Activated naive CD8-positive, alpha-beta T cell (primary cell): ENCODE measurements around the gene SRPK2.
"Not testable (repeated sequence)": the region's sequence is repeated elsewhere in the genome, so short reads cannot be mapped to it uniquely, and the experiment has no call there.

ENCODE experiments used
- H3K27ac Mint-ChIP-seq: one replicate; pipeline ENCODE4 v1.8.0; 2021; ENCODE audit warnings: mixed read lengths
- H3K27me3 Mint-ChIP-seq: one replicate; pipeline ENCODE4 v1.8.0; 2021; ENCODE audit warnings: mixed read lengths
- H3K36me3 Mint-ChIP-seq: one replicate; pipeline ENCODE4 v1.8.0; 2021; ENCODE audit warnings: mixed read lengths
- H3K4me1 Mint-ChIP-seq: one replicate; pipeline ENCODE4 v1.8.0; 2021; ENCODE audit warnings: low read depth, mixed read lengths
- H3K4me3 Mint-ChIP-seq: one replicate; pipeline ENCODE4 v1.8.0; 2021; ENCODE audit warnings: mild to moderate bottlenecking, mixed read lengths
- H3K9me3 Mint-ChIP-seq: one replicate; pipeline ENCODE4 v1.8.0; 2021; ENCODE audit warnings: low read depth, mixed read lengths

The SRPK2 gene

DNA sequence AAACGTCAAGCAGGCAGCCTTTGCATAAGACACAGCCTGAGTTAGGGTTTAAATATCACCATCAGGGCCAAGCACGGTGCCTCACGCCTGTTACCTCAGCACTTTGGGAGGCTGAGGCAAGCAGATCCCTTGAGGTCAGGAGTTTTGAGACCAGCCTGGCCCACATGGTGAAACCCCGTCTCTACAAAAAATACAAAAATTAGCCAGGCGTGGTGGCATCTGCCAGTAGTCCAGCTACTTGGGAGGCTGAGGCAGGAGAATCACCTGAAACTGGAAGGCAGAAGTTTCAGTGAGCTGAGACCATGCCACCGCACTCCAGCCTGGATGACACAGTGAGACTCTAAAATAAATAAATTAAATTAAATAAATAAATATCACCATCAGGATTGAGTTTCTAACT is 33.0 kb downstream of the SRPK2 start:
- Mint-ChIP-seq H3K27ac (no peak overlapping the region), H3K36me3 (peaks cover 8% of the 10 kb centered on the region), H3K27me3 (no peaks in the 10 kb centered on the region), H3K4me3 (no peak overlapping the region), H3K9me3 (no peaks in the 10 kb centered on the region), H3K4me1 (peaks cover 57% of the 10 kb centered on the region)

- H3K27me3 Mint-ChIP-seq = no peaks in the 10 kb centered on the region
- peaks cover 2% of the 10 kb centered on the region for H3K36me3 Mint-ChIP-seq
- H3K27ac Mint-ChIP-seq = peak overlapping the region; percentile 78
- H3K4me1 Mint-ChIP-seq = peaks cover 62% of the 10 kb centered on the region
- H3K9me3 Mint-ChIP-seq = no peaks in the 10 kb centered on the region
- no peak overlapping the region for H3K4me3 Mint-ChIP-seq
Observed at GRCh38 chr7:105354383-105354782, 34.3 kb downstream of the SRPK2 start.

DNA sequence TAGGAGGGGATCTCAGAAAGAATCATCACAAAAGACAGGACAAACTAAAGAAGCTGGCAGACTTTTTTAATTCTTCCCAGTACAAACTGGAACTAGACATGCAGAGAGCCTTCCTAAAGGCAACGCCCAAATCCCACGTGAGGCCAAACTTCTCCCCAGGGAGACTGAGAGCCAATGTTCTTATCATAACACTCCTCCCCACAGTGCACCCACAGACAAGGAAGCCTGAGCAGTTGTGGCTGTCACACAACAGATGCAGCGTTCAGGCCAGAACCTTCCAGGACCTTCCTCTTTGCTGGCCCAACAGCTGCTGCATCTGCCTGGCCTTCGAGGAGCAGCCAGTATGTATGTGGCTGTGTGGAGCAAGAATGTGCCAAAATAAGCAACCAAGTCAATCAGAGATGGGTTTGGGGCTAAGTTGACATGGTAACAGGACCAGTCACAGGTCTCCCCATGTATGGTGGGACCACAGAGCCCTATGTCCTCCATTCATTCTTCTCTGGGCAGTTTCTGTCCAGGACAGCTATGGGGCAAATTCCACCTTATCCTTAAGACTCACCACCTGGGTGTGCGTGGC is 34.9 kb downstream of the SRPK2 start:
- Mint-ChIP-seq H3K4me3 (no peak overlapping the region), H3K9me3 (no peaks in the 10 kb centered on the region), H3K27ac (peak overlapping the region; percentile 78), H3K36me3 (peaks cover 2% of the 10 kb centered on the region), H3K4me1 (peaks cover 61% of the 10 kb centered on the region), H3K27me3 (no peaks in the 10 kb centered on the region)

GRCh38 chr7:105352901-105353668 is 35.6 kb downstream of the SRPK2 start:
- Mint-ChIP-seq H3K27me3 (no peaks in the 10 kb centered on the region), H3K27ac (no peak overlapping the region), H3K4me3 (no peak overlapping the region), H3K36me3 (no peaks in the 10 kb centered on the region), H3K9me3 (no peaks in the 10 kb centered on the region), H3K4me1 (peaks cover 58% of the 10 kb centered on the region)

GRCh38 chr7:105352018-105352612 is 36.6 kb downstream of the SRPK2 start:
- peak overlapping the region; percentile 64 for H3K4me3 Mint-ChIP-seq
- H3K4me1 Mint-ChIP-seq = peaks cover 61% of the 10 kb centered on the region
- no peaks in the 10 kb centered on the region for H3K36me3 Mint-ChIP-seq
- H3K27ac Mint-ChIP-seq = peak overlapping the region; percentile 90
- H3K27me3 Mint-ChIP-seq = no peaks in the 10 kb centered on the region
- no peaks in the 10 kb centered on the region for H3K9me3 Mint-ChIP-seq

- Mint-ChIP-seq H3K4me3 (no peak overlapping the region), H3K36me3 (no peaks in the 10 kb centered on the region), H3K27me3 (no peaks in the 10 kb centered on the region), H3K9me3 (no peaks in the 10 kb centered on the region), H3K27ac (peak overlapping the region; percentile 46), H3K4me1 (peaks cover 66% of the 10 kb centered on the region)
Observed at GRCh38 chr7:105350906-105351305, 37.8 kb downstream of the SRPK2 start.

DNA sequence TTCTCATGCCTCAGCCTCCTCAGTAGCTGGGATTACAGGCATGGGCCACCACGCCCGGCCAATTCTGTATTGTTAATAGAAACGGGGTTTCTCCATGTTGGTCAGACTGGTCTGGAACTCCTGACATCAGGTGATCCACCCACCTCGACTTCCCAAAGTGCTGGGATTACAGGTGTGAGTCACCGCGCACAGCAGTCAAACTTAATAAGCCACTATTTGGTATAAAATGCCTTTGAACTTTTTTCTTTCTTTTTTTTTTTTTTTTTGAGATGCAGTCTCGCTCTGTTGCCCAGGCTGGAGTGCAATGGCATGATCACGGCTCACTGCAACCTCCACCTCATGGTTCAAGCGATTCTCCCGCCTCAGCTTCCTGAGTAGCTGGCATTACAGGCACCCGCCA is 40.5 kb downstream of the SRPK2 start:
- H3K4me3 Mint-ChIP-seq, H3K36me3 Mint-ChIP-seq, H3K27ac Mint-ChIP-seq, H3K27me3 Mint-ChIP-seq, H3K9me3 Mint-ChIP-seq: not testable (repeated sequence)
- H3K4me1 Mint-ChIP-seq = peaks cover 62% of the 10 kb centered on the region

DNA sequence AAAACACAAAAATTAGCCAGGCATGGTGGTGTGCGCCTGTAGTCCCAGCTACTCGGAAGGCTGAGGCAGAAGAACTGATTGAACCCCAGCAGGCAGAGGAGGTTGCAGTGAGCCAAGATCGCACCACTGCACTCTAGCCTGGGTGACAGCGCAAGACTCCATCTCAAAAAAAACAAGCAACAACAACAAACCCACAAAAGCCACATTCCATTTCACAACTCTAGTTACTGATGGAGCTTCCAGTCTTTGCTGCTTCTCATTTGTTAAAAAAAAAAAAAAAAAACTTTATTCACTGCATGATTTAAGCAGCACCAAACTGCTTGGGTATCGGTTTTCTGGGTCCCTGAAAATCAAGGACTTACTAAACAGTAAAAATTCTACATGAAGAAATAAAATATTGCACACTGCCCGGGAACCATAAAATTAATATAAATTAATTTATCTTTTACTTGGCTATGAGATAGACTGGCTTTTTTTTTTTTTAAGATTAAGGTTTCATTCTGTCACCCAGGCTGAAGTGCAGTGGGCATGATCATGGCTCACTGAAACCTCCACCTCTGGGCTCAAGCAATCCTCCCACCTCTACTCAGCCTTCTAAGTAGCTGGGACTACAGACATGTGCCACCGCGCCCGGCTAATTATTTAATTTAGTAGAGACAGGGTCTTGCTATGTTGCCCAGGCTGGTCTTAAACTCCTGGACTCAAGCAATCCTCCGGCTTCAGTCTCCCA is 42.0 kb downstream of the SRPK2 start:
- peaks cover 57% of the 10 kb centered on the region for H3K4me1 Mint-ChIP-seq
- no peak overlapping the region for H3K27ac Mint-ChIP-seq

DNA sequence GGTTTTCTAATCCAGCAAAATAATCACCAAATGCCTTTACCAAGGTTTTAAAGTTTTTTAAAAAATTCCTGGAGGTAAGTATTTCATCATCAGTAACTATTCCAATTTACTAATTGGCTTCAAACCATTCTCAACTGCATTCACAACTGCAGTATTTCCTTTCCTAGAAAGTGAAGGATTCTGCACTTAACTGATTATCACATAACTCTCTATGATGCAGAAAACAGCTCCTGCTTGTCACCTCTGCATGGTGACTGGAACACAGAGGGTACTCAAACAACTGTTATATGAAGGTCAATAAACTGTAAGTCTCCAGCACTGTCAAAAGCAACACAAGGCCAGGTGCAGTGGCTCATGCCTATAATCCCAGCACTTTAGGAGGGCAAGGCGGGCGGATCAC is 42.6 kb downstream of the SRPK2 start:
- no peaks in the 10 kb centered on the region for H3K9me3 Mint-ChIP-seq
- peaks cover 56% of the 10 kb centered on the region for H3K4me1 Mint-ChIP-seq
- no peaks in the 10 kb centered on the region for H3K27me3 Mint-ChIP-seq
- no peak overlapping the region for H3K27ac Mint-ChIP-seq
- no peaks in the 10 kb centered on the region for H3K36me3 Mint-ChIP-seq
- H3K4me3 Mint-ChIP-seq = no peak overlapping the region

More for the DNA sequence above, 42.0 kb downstream of the SRPK2 start:
- H3K27me3 Mint-ChIP-seq = no peaks in the 10 kb centered on the region
- H3K4me3 Mint-ChIP-seq = no peak overlapping the region
- H3K36me3 Mint-ChIP-seq = no peaks in the 10 kb centered on the region
- no peaks in the 10 kb centered on the region for H3K9me3 Mint-ChIP-seq

- Mint-ChIP-seq H3K4me1 (peaks cover 53% of the 10 kb centered on the region), H3K27ac (peak overlapping the region; percentile 41), H3K36me3 (no peaks in the 10 kb centered on the region), H3K9me3 (no peaks in the 10 kb centered on the region), H3K4me3 (no peak overlapping the region), H3K27me3 (no peaks in the 10 kb centered on the region)
Observed at GRCh38 chr7:105345725-105346124, 43.0 kb downstream of the SRPK2 start.

DNA sequence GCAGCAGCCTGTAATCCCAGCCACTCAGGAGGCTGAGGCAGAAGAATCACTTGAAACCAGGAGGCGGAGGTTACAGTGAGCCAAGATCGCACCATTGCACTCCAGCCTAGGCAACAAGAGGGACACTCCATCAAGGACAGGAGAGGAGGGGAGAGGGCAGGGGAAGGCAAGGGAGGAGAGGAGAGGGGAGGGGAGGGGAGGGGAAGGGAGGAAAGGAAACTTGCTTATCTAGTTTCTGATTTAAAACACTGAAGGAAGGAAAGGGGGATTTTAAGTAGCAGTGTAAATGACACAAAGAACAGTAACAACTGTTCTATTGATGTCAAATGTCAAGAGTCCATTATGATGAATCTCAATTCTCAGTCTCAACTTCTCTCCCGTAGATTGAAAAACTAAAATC is 43.7 kb downstream of the SRPK2 start:
- Mint-ChIP-seq H3K4me1 (peaks cover 53% of the 10 kb centered on the region), H3K9me3 (no peaks in the 10 kb centered on the region), H3K36me3 (no peaks in the 10 kb centered on the region), H3K27me3 (no peaks in the 10 kb centered on the region), H3K27ac (peak overlapping the region; percentile 18), H3K4me3 (peak overlapping the region; percentile 24)

DNA sequence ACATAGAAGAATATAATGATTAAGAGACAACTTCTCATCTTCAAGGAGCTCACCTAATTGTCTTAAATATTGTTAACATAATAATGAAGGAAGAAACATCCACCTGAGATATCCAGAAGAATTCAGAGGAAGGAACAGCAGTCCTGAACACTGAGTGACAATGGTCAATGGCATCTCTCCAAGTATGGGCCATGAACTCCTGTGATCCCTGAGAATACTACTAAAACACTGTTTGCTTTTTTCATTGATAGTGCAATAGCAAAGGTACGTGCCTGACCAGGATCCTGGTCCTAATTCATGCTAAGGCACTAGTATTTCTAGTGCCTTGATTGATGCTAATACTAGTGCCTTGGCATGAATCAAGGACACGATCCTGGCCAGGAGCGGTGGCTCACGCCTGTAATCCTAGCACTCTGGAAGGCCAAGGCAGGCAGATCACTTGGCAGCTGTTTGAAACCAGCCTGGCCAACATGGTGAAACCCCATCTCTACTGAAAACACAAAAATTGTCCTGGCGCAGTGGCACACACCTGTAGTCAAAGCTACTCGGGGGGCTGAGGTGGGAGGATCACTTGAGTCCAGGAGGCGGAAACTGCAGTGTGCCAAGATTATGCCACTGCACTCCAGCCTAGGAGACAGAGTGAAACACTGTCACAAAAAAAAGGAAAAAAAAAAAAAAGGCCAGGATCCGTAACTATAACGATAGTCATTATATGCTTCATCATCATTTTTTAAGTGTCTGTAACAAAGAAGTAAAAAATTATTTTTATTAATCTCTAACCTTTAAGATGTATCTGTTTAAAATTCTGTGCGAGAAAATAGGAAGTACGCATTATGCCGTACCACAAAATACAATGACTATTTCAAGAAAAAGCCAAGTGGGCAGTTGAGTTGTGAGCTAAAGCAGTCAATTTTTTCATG is 49.1 kb downstream of the SRPK2 start:
- Mint-ChIP-seq H3K27me3 (no peaks in the 10 kb centered on the region), H3K27ac (no peak overlapping the region), H3K9me3 (no peaks in the 10 kb centered on the region), H3K36me3 (no peaks in the 10 kb centered on the region), H3K4me1 (peaks cover 23% of the 10 kb centered on the region), H3K4me3 (no peak overlapping the region)

DNA sequence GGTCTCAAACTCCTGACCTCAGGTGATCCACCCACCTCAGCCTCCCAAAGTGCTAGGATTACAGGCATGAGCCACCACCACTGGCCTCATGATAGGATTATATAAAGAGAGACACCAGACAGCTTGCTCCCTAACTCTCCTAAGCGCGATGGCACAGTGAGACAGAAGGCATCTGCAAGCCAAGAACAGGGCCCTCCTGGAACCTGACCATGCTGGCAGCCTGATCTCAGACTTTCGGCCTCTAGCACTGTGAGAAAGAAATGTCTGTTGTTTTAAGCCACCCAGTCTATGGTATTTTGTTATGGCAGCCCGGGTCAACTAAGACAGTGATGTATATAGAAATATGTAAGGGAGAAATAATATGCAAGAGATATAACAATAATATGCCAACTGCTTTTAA is 51.2 kb downstream of the SRPK2 start:
- Mint-ChIP-seq H3K27ac (no peak overlapping the region), H3K4me1 (peaks cover 9% of the 10 kb centered on the region), H3K27me3 (no peaks in the 10 kb centered on the region), H3K9me3 (no peaks in the 10 kb centered on the region), H3K4me3 (no peak overlapping the region), H3K36me3 (no peaks in the 10 kb centered on the region)

DNA sequence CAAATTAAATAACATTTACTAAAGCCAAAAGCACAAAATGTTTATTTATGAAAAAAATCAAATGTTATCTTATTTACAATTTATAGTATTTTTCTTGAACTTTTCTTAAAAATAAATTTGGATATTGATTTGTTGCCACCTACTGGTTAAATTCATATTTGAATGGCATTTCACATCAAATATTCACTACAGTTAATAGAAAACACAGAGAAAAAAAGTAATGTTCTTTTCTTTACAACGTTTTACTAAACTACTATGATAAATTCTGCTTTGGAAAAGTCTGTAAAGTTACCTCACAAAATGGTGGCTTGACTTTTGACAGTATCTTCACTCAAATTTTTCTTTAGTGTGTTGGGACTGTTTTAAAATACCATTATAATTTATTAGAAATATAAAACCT is 52.7 kb downstream of the SRPK2 start:
- Mint-ChIP-seq H3K4me3 (no peak overlapping the region), H3K9me3 (no peaks in the 10 kb centered on the region), H3K4me1 (peaks cover 19% of the 10 kb centered on the region), H3K27me3 (no peaks in the 10 kb centered on the region), H3K36me3 (peaks cover 2% of the 10 kb centered on the region), H3K27ac (no peak overlapping the region)
